ENCODE data around the gene CLEC10A.

Gene CLEC10A

DNA sequence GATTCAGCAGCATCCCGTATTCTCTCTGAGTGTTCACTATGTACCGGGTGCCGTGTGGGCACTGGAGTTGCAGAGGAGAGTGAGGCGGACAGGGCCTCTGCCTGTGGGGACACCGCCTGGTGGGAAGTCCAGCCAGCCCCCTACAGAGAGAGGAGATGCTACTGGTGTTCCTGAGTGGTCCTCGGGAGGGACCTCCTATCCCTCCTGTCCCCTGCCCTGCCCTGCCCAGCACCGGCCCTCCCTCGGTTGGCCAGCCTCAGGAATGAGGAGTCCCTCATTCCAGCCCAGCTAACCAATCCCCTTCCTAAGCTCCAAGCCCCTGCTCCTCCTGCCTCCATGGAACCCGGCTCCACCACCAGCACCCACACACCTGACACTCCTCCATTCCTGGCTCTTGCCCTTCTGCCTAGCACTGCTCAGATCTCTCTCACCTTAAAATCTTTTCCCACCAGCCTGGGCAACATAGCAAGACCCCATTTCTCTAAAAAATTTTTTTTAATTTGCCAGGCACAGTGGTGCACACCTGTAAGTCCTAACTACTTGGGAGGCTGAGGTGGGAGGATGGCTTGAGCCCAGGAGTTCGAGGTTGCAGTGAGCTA is 32.6 kb upstream of the CLEC10A start:
- TF ChIP-seq, protein P1, sequence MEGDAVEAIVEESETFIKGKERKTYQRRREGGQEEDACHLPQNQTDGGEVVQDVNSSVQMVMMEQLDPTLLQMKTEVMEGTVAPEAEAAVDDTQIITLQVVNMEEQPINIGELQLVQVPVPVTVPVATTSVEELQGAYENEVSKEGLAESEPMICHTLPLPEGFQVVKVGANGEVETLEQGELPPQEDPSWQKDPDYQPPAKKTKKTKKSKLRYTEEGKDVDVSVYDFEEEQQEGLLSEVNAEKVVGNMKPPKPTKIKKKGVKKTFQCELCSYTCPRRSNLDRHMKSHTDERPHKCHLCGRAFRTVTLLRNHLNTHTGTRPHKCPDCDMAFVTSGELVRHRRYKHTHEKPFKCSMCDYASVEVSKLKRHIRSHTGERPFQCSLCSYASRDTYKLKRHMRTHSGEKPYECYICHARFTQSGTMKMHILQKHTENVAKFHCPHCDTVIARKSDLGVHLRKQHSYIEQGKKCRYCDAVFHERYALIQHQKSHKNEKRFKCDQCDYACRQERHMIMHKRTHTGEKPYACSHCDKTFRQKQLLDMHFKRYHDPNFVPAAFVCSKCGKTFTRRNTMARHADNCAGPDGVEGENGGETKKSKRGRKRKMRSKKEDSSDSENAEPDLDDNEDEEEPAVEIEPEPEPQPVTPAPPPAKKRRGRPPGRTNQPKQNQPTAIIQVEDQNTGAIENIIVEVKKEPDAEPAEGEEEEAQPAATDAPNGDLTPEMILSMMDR (IDR thresholded peaks at IDR 0.05; ENCODE audit: low read depth, low read length) = no peak
- DNase-seq (ENCODE audit: low read depth in 2 of 2) = no peak
- H3K4me3 ChIP-seq (replicated peaks in 1 of 2; ENCODE audit: low read depth in 2 of 2, low read length in 2 of 2) = no peak overlapping the region

GRCh38 chr17:7111784-7112509 is 31.9 kb upstream of the CLEC10A start:
- TF ChIP-seq, protein P1 (IDR thresholded peaks at IDR 0.05; ENCODE audit: low read depth, low read length) = no peak
- H3K4me3 ChIP-seq (replicated peaks in 1 of 2; ENCODE audit: low read depth in 2 of 2, low read length in 2 of 2) = no peak overlapping the region
- no peak for DNase-seq (ENCODE audit: low read depth in 2 of 2)

GRCh38 chr17:7110617-7111306 is 30.7 kb upstream of the CLEC10A start:
- no peak for DNase-seq (ENCODE audit: low read depth in 2 of 2)
- TF ChIP-seq, protein P1 (IDR thresholded peaks at IDR 0.05; ENCODE audit: low read depth, low read length) = no peak
- no peak overlapping the region for H3K4me3 ChIP-seq (replicated peaks in 1 of 2; ENCODE audit: low read depth in 2 of 2, low read length in 2 of 2)

DNA sequence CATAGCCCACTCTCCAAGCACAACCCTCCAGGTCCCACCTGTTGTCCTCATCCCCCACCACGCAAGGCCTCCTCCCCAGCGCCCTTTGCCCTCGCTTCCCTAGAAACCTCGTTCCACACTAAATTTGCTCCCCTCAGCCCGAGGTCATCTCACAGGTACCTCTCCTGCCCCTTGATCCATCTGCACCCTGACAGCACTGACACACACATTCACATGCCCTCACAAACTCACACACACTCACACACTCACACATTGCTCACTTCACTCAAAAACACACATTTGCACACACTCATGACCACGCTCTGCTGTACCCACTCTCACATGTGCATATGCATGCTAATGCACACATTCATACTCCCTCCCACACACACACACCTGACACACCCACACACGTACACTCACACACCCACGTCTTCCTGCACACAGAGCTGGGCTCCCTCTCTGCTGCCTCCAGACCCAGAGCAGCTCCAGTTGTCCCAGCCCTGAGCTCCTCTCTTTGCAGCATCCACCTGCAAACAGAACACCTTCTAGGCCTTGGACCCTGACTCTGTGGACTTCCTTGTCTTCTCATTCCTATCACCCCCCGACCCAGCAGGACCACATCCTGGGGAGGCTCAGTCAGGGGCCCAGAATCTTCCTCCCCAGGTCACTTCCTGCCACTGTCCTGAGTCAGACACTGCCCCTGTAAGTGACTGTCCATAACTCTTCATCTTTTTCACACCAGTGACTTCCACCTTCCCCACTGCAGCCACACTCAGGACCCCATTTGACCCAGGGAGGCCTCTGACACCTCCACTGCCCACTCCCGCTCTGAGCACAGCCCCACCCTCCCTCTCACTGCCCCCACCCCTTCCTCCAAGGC is 29.6 kb upstream of the CLEC10A start:
- no peak overlapping the region for H3K4me3 ChIP-seq (replicated peaks in 1 of 2; ENCODE audit: low read depth in 2 of 2, low read length in 2 of 2)
- DNase-seq (ENCODE audit: low read depth in 2 of 2) = no peak
- TF ChIP-seq, protein P1 (IDR thresholded peaks at IDR 0.05; ENCODE audit: low read depth, low read length) = no peak

GRCh38 chr17:7108981-7109380 is 28.9 kb upstream of the CLEC10A start:
- no peak for DNase-seq (ENCODE audit: low read depth in 2 of 2)
- no peak overlapping the region for H3K4me3 ChIP-seq (replicated peaks in 1 of 2; ENCODE audit: low read depth in 2 of 2, low read length in 2 of 2)
- TF ChIP-seq, protein P1 (IDR thresholded peaks at IDR 0.05; ENCODE audit: low read depth, low read length) = no peak

DNA sequence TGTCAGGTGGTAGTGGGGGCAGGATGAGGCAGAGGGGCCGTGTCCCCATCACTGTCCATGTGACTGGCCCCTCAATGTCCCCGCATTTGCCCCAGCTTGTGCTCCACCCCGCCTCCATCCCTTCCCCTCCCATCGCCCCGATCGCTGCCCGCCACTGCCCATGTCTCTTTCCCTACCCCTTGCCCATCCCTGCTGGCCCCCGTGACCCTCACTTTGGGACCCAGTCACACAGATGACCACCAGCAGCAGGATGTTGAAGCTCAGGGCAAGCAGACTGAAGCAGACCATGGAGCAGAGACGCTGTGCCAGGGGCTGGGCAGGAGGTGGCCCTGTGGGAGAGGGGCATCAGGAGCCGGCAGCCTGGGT is 28.5 kb upstream of the CLEC10A start:
- no peak for DNase-seq (ENCODE audit: low read depth in 2 of 2)
- TF ChIP-seq, protein P1 (IDR thresholded peaks at IDR 0.05; ENCODE audit: low read depth, low read length) = no peak
- H3K4me3 ChIP-seq (replicated peaks in 1 of 2; ENCODE audit: low read depth in 2 of 2, low read length in 2 of 2) = no peak overlapping the region

All from cardiac fibroblast (primary cell).